ENCODE results near the gene RTEL1. TPM values are rescaled to one million over a fixed set of nuclear protein-coding genes. Genes with fewer than 3 reads are reported as not detected.
"Not testable (repeated sequence)": the region's sequence is repeated elsewhere in the genome, so short reads cannot be mapped to it uniquely, and the experiment has no call there.

The RTEL1 gene
- total RNA-seq, 1 experiment from 2014 or later, result 43.0 TPM

DNA sequence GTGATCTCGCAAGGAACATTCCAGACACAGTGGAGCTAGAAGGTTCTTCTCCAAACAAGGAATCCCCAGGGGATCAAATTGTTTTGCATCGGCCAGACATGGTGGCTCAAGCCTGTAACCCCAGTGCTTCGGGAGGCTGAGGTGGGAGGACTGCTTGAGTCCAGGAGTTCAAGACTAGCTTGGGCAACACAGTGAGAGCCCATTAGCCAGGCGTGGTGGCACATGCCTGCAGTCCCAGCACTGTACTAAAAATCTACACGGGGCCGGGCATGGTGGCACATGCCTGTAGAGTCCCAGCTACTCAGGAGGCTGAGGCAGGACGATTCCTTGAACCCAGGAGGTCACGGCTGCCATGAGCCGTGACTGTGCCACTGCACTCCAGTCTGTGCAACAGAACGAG, 46.5 kb upstream of the RTEL1 start:
- ATAC-seq (no peak), DNase-seq (no peak)
- H3K27me3 ChIP-seq (ENCODE audit: low read length), result no peaks in the 10 kb centered on the region
- H3K4me1 ChIP-seq (ENCODE audit: insufficient read depth, low read length), result no peaks in the 10 kb centered on the region
- no peaks in the 10 kb centered on the region for H3K9me2 ChIP-seq (replicated peaks; ENCODE audit: low read length)
- H3F3A ChIP-seq (ENCODE audit: low read length, unreplicated experiment), result no peaks in the 10 kb centered on the region
- ChIA-PET CTCF (no interaction called here), POLR2A (ENCODE audit: unreplicated experiment) (no interaction called here)
- H3K36me3 ChIP-seq (ENCODE audit: low read depth, low read length), result peaks cover 8% of the 10 kb centered on the region
- no peak overlapping the region for H3K4me2 ChIP-seq (ENCODE audit: low read length)
- no peaks in the 10 kb centered on the region for H3K9me3 ChIP-seq (ENCODE audit: low read length)
- BruUV-seq (replicated peaks), result no TSS peak
- H3K9ac ChIP-seq (ENCODE audit: low read length), result no peak overlapping the region
- H4K20me1 ChIP-seq (ENCODE audit: low read length), result no peaks in the 10 kb centered on the region
- H3K27ac ChIP-seq (ENCODE audit: low read length), result no peak overlapping the region
- 0 out of 2 replicates have a peak, but pooled peaks cover 2% of the 10 kb centered on the region for H3K79me2 ChIP-seq (ENCODE audit: low read length)
- TF ChIP-seq EZH2phosphoT487 (IDR thresholded peaks at IDR 0.05; ENCODE audit: borderline replicate concordance, low read length) (no peak), CTCF (conservative IDR thresholded peaks at IDR 0.05; ENCODE audit: low read depth, low read length) (no peak), EZH2 (IDR thresholded peaks at IDR 0.05; ENCODE audit: low read length, unreplicated experiment) (no peak)
- no peak overlapping the region for H3K4me3 ChIP-seq (ENCODE audit: low read length)
- intact Hi-C loops (cut with micrococcal nuclease), result no loop called here
- H2AFZ ChIP-seq (ENCODE audit: low read length), result no peak overlapping the region

DNA sequence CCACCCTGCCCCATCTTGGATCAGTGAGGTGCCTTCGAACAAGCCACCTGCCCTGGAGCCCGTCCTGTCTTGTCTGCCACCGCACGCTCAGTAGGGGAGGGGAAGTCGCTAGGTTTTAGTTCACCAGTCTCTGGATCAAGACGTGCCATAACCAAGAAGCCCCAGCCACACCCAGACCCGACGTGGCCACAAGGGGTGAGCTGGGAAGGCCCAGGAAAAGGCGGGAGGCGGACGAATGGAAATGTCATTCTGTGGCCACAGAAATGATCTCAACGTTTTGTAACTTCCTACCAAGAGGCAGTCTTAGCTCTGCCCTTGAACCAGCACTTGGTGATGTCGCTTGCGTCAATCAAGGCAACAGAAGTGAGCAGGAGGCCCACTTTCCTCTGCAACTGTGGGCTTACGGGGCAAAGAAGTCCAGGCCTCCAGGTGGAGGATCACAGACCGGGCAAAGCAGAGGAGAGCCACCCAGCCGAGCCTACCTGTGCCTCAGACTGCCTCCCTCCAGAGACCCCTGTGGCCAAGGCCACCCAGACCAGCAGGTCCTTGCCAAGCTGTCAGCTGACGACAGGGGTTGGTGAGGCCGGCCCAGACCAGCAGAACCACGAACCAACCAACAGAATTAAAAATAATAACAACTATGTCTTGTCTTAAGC, 45.7 kb upstream of the RTEL1 start:
- POLR2A ChIA-PET (ENCODE audit: unreplicated experiment), result no interaction called here
- intact Hi-C loops (cut with micrococcal nuclease), result no loop called here
- no peaks in the 10 kb centered on the region for H4K20me1 ChIP-seq (ENCODE audit: low read length)
- H3K4me1 ChIP-seq (ENCODE audit: insufficient read depth, low read length), result no peaks in the 10 kb centered on the region
- no peak overlapping the region for H3K4me2 ChIP-seq (ENCODE audit: low read length)
- DNase-seq (no peak), ATAC-seq (no peak)
- no peak overlapping the region for H2AFZ ChIP-seq (ENCODE audit: low read length)
- TF ChIP-seq EZH2phosphoT487 (IDR thresholded peaks at IDR 0.05; ENCODE audit: borderline replicate concordance, low read length) (no peak), CTCF (conservative IDR thresholded peaks at IDR 0.05; ENCODE audit: low read depth, low read length) (no peak), EZH2 (IDR thresholded peaks at IDR 0.05; ENCODE audit: low read length, unreplicated experiment) (no peak)
- CTCF ChIA-PET, result no interaction called here
- peaks cover 8% of the 10 kb centered on the region for H3K36me3 ChIP-seq (ENCODE audit: low read depth, low read length)
- no peaks in the 10 kb centered on the region for H3K9me2 ChIP-seq (replicated peaks; ENCODE audit: low read length)
- H3K4me3 ChIP-seq (ENCODE audit: low read length), result no peak overlapping the region
- H3F3A ChIP-seq (ENCODE audit: low read length, unreplicated experiment), result no peaks in the 10 kb centered on the region
- H3K9ac ChIP-seq (ENCODE audit: low read length), result no peak overlapping the region
- no peaks in the 10 kb centered on the region for H3K9me3 ChIP-seq (ENCODE audit: low read length)
- BruUV-seq (replicated peaks), result no TSS peak
- no peaks in the 10 kb centered on the region for H3K27me3 ChIP-seq (ENCODE audit: low read length)
- H3K27ac ChIP-seq (ENCODE audit: low read length), result no peak overlapping the region
- H3K79me2 ChIP-seq (ENCODE audit: low read length), result no peaks in the 10 kb centered on the region

DNA sequence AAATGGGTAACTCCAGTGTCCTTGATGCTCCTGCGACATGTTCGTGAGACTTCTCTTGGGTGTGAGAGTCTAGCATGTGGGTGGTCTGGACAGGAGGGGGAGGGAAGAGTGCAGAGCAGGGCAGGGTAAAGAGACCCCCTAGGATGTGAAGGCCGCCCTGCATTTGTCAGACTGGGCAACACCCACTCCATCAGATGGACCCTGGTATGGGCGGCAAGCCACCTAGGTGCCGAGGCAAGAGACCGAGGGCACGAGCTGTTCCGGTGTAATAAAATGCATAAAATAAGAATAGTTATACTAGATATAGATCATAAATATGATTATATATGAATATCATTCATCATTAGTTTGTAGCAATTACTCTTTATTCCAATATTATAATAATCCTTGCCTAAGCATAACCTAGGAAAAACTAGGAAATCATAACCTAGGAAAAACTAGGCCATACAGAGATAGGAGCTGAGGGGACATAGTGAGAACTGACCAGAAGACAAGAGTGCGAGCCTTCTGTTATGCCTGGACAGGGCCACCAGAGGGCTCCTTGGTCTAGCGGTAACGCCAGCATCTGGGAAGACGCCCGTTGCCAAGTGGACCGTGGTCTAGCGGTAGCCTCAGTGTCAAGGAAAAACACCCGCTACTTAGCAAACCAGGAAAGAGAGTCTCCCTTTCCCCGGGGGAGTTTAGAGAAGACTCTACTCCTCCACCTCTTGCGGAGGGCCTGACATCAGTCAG, 44.1 kb upstream of the RTEL1 start:
- intact Hi-C loops (cut with micrococcal nuclease); H2AFZ ChIP-seq (ENCODE audit: low read length); BruUV-seq (replicated peaks); H3K4me2 ChIP-seq (ENCODE audit: low read length); ATAC-seq; H3K9me2 ChIP-seq (replicated peaks; ENCODE audit: low read length); H3K79me2 ChIP-seq (ENCODE audit: low read length); H3K4me1 ChIP-seq (ENCODE audit: insufficient read depth, low read length); H3F3A ChIP-seq (ENCODE audit: low read length, unreplicated experiment); H3K9me3 ChIP-seq (ENCODE audit: low read length); H3K27ac ChIP-seq (ENCODE audit: low read length); H4K20me1 ChIP-seq (ENCODE audit: low read length); DNase-seq; H3K27me3 ChIP-seq (ENCODE audit: low read length); H3K4me3 ChIP-seq (ENCODE audit: low read length); H3K36me3 ChIP-seq (ENCODE audit: low read depth, low read length); H3K9ac ChIP-seq (ENCODE audit: low read length): not testable (repeated sequence)
- peak; percentile 28; the same call in 1 of the 2 replicates for TF ChIP-seq CTCF (conservative IDR thresholded peaks at IDR 0.05; ENCODE audit: low read depth, low read length)
- POLR2A ChIA-PET (ENCODE audit: unreplicated experiment), result interaction anchor here (0.5 to 0.7 kb wide), 2 partner anchors 72 to 136 kb away, joined by 3 to 5 read pairs; no protein-coding TSS in a partner anchor
- CTCF ChIA-PET, result interaction anchor here (0.6 kb wide), 1 partner anchor 28 kb away, joined by 5 read pairs; no protein-coding TSS in a partner anchor
